ENCODE measurements around the gene SEC24D. TPM values are rescaled to one million over a fixed set of nuclear protein-coding genes. Genes with fewer than 3 reads are reported as not detected.
A peak's percentile ranks its signal among the peaks of the same experiment; 100 is the strongest.

SEC24D gene
- total and polyA plus RNA-seq, 12 donors: 6.1 to 24.4 (median 12.1) TPM

DNA sequence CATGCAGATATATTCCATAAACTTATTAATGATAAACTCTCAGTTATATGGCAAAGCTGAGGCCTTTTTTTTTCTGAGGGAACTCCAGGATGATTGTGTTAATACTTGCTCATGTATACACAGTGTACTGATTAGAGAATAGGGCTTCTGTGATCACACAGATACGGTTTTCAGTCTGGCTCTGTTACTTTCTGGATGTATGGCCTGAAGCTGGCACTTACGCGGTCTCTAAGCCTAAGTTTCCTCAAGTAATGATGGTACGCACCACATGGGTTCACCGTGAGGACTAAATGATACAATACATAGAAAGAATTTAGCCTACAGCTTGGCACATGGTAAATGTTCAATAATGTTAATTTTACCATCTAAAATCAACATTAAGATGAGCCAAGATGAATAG, 73.8 kb downstream of the SEC24D start:
- Histone ChIP-seq H3K4me3 (no peak overlapping the region), H3K27me3 (no peaks in the 10 kb centered on the region), H3K27ac (peak overlapping the region; percentile 33 to 78 (median 58)), H3K9me3 (no peaks in the 10 kb centered on the region), H3K4me1 (peaks cover 10 to 93% (median 89%) of the 10 kb centered on the region in 9 donors), H3K36me3 (peaks cover 0 to 90% (median 21%) of the 10 kb centered on the region in 9 donors)
- WGBS, 2 donors: 71 to 80% methylated on average over 5 of the region's 5 CpGs
- intact Hi-C loops (cut with DNase I): no loop called here
- ATAC-seq (no peak), DNase-seq (no peak)
- TF ChIP-seq, protein P1, sequence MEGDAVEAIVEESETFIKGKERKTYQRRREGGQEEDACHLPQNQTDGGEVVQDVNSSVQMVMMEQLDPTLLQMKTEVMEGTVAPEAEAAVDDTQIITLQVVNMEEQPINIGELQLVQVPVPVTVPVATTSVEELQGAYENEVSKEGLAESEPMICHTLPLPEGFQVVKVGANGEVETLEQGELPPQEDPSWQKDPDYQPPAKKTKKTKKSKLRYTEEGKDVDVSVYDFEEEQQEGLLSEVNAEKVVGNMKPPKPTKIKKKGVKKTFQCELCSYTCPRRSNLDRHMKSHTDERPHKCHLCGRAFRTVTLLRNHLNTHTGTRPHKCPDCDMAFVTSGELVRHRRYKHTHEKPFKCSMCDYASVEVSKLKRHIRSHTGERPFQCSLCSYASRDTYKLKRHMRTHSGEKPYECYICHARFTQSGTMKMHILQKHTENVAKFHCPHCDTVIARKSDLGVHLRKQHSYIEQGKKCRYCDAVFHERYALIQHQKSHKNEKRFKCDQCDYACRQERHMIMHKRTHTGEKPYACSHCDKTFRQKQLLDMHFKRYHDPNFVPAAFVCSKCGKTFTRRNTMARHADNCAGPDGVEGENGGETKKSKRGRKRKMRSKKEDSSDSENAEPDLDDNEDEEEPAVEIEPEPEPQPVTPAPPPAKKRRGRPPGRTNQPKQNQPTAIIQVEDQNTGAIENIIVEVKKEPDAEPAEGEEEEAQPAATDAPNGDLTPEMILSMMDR (IDR thresholded peaks at IDR 0.05): no peak

DNA sequence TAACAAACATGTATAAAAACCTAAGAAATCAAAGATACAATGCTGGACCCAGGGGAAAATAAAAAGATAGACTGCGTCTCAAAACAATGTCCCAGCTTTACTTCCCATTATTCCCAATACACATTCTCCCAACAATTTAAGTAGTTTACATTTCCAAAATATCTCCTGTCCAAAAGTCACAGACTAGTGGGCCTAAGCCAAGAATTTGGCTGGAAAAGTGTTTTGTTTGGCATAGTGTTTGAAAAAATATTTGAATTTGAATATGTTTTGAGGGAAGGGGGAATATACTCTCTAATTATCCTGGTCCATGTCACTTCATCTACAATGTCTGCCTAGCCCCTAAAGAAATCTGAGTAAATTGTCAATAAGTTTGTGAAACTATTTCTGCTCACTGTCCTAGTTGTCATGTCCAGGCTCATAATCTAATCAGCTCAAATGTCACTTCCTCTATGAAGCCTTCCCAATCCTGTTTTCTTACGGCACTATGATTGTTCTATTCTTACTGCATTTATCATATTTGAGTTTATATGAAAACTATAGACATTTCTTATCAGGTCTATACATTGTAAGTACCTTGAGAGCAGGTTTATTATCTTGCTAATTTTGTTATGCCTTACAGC, 74.4 kb downstream of the SEC24D start:
- DNase-seq: no peak
- Histone ChIP-seq H3K4me3 (no peak overlapping the region), H3K4me1 (peaks cover 10 to 99% (median 90%) of the 10 kb centered on the region in 9 donors), H3K27me3 (no peaks in the 10 kb centered on the region), H3K27ac (peak overlapping the region; percentile 33 to 78 (median 58)), H3K36me3 (peaks cover 0 to 90% (median 14%) of the 10 kb centered on the region in 9 donors), H3K9me3 (no peaks in the 10 kb centered on the region)
- 47 to 50% methylated on average over 2 of the region's 2 CpGs for WGBS, 2 donors
- TF ChIP-seq, protein P1 (IDR thresholded peaks at IDR 0.05): no peak
- ATAC-seq: peak in 1 of 8 donors; percentile 15
- intact Hi-C loops (cut with DNase I): no loop called here

DNA sequence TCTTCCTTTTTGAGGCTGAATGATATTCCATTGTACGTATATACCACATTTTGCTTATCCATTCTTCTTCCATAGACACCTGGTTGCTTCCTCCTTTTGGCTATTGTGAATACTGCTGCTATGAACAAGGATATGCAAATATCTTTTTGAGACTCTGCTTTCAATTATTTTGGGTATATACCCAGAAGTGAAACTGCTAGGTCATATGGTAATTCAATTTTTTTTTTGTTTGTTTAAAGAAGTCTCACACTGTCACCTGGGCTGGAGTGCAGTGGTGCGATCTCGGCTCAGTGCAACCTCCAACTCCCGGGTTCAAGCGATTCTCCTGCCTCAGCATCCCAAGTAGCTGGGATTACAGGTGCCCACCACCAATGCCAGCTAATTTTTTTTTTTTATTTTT, 75.4 kb downstream of the SEC24D start:
- Histone ChIP-seq H3K9me3 (no peaks in the 10 kb centered on the region), H3K27ac (peak overlapping the region in 9 of 10 donors; percentile 46 to 77 (median 66)), H3K36me3 (peaks cover 0 to 90% (median 9%) of the 10 kb centered on the region in 9 donors), H3K4me1 (peaks cover 5 to 99% (median 90%) of the 10 kb centered on the region in 9 donors), H3K4me3 (no peak overlapping the region), H3K27me3 (no peaks in the 10 kb centered on the region)
- WGBS, 2 donors: 97% methylated on average over 5 of the region's 5 CpGs
- DNase-seq: no peak
- intact Hi-C loops (cut with DNase I): no loop called here
- no peak for ATAC-seq
- TF ChIP-seq, protein P1 (IDR thresholded peaks at IDR 0.05): no peak

DNA sequence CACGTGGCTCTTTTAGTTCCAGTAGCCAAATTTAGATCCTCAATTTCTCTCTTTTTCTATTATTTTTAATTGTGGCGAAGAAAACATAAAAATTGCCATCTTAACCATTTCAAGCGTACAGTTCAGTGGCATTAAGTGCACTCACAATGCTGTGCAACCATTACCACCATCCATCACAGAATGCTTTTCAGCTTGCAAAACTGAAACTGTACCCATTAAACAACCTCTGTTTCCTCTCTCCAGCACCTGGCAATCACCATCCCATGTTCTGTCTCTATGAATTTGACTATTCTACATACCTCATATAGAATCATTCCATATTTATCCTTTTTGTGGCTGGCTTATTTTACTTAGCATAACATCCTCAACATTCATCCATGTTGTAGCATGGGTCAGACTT, 75.8 kb downstream of the SEC24D start:
- TF ChIP-seq, protein P1 (IDR thresholded peaks at IDR 0.05): no peak
- intact Hi-C loops (cut with DNase I): no loop called here
- H3K27ac ChIP-seq: peak overlapping the region; percentile 8 to 77 (median 57)
- WGBS, 2 donors: 89 to 90% methylated on average over 3 of the region's 3 CpGs
- no peaks in the 10 kb centered on the region for H3K27me3 ChIP-seq
- peaks cover 5 to 99% (median 90%) of the 10 kb centered on the region in 9 donors for H3K4me1 ChIP-seq
- H3K4me3 ChIP-seq: no peak overlapping the region
- no peak for DNase-seq
- no peak for ATAC-seq
- peaks cover 0 to 89% (median 9%) of the 10 kb centered on the region in 9 donors for H3K36me3 ChIP-seq
- no peaks in the 10 kb centered on the region for H3K9me3 ChIP-seq
